OCI-LY7 (cell line): ENCODE measurements around the gene PRODH.

ENCODE experiments used
- EZH2phosphoT487 ChIP-seq: fragments of 200-600 bp; sonication (generic); IDR thresholded peaks from 2 replicates; pipeline ENCODE4 v1.6.1; 2018; ENCODE audit warnings: low read depth, borderline replicate concordance, mild to moderate bottlenecking, mixed run types, antibody characterized with exemption, low read length, moderate library complexity, mixed read lengths
- TF ChIP-seq, protein P1 (sequence below): fragments of 200-600 bp; sonication (generic); conservative IDR thresholded peaks from 2 replicates; pipeline ENCODE4 v1.5.1; 2014; ENCODE audit warnings: mild to moderate bottlenecking, antibody characterized with exemption, low read length, moderate library complexity, mixed read lengths

DNA sequence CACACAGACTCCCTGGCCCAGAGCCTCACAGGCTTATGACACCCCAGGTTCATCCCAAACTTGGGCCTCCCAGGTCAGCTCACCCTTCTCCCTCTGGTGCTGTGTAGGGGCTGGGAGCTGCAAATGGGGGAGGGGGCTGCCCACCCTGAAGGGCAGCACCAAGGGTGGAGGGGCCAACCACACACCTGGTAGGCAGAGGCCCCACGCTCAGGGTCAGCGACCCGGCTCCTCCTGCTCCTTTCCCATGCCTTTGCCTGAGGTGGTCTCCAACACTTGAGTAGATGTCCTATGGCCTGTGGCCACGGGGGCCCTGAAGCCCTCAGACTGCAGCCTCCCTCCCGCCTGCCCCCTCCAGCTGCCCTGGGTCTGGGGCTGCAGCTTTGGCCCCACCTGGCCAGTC is 26.5 kb downstream of the PRODH start:
- TF ChIP-seq, protein P1, sequence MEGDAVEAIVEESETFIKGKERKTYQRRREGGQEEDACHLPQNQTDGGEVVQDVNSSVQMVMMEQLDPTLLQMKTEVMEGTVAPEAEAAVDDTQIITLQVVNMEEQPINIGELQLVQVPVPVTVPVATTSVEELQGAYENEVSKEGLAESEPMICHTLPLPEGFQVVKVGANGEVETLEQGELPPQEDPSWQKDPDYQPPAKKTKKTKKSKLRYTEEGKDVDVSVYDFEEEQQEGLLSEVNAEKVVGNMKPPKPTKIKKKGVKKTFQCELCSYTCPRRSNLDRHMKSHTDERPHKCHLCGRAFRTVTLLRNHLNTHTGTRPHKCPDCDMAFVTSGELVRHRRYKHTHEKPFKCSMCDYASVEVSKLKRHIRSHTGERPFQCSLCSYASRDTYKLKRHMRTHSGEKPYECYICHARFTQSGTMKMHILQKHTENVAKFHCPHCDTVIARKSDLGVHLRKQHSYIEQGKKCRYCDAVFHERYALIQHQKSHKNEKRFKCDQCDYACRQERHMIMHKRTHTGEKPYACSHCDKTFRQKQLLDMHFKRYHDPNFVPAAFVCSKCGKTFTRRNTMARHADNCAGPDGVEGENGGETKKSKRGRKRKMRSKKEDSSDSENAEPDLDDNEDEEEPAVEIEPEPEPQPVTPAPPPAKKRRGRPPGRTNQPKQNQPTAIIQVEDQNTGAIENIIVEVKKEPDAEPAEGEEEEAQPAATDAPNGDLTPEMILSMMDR = no peak
- TF ChIP-seq EZH2phosphoT487 = no peak
